ENCODE data around the gene IGSF21.

DNA sequence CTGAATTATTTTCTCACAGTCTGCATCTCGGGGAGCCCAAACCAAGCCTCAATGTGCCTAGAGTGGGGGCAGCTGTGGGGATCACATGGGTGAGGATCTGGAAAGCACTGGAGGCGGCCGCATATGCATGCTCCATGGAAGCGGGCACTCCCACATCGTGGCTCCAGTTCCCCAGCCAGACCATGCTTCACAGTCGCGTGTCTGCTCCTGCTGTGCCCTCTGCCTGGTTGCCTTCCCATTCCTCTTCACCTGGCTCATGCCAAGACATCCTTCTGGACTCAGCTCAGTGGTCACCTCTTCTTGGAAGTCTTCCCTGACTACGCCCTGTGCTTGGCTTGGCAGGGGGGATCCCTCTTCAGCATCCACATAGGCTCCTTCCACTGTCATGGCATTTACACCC, 32.8 kb downstream of the IGSF21 start:
- TF ChIP-seq POLR2A (IDR thresholded peaks at IDR 0.05): no peak
- TF ChIP-seq, protein P1, sequence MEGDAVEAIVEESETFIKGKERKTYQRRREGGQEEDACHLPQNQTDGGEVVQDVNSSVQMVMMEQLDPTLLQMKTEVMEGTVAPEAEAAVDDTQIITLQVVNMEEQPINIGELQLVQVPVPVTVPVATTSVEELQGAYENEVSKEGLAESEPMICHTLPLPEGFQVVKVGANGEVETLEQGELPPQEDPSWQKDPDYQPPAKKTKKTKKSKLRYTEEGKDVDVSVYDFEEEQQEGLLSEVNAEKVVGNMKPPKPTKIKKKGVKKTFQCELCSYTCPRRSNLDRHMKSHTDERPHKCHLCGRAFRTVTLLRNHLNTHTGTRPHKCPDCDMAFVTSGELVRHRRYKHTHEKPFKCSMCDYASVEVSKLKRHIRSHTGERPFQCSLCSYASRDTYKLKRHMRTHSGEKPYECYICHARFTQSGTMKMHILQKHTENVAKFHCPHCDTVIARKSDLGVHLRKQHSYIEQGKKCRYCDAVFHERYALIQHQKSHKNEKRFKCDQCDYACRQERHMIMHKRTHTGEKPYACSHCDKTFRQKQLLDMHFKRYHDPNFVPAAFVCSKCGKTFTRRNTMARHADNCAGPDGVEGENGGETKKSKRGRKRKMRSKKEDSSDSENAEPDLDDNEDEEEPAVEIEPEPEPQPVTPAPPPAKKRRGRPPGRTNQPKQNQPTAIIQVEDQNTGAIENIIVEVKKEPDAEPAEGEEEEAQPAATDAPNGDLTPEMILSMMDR (IDR thresholded peaks at IDR 0.05): no peak
